ENCODE data around the gene TRMT10A.

DNA sequence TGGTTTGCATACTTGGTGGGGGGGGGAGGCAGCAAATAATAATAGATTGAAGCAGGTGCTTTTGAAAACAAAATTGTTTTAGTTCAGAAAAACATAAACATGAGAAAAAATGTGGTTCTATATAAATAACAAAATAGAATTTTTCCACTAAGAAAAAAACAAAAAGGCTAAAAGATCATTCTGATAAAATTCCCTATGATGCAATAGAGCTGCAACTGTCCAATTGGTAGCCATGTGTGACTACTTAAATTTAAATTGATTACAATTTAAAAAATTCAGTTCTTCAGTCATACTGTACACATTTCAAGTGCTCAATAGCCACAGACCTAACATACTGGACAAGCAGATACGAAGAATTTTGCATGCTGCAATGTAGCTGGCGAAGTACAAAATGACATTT is 11.0 kb downstream of the TRMT10A start:
- TF ChIP-seq, protein P1, sequence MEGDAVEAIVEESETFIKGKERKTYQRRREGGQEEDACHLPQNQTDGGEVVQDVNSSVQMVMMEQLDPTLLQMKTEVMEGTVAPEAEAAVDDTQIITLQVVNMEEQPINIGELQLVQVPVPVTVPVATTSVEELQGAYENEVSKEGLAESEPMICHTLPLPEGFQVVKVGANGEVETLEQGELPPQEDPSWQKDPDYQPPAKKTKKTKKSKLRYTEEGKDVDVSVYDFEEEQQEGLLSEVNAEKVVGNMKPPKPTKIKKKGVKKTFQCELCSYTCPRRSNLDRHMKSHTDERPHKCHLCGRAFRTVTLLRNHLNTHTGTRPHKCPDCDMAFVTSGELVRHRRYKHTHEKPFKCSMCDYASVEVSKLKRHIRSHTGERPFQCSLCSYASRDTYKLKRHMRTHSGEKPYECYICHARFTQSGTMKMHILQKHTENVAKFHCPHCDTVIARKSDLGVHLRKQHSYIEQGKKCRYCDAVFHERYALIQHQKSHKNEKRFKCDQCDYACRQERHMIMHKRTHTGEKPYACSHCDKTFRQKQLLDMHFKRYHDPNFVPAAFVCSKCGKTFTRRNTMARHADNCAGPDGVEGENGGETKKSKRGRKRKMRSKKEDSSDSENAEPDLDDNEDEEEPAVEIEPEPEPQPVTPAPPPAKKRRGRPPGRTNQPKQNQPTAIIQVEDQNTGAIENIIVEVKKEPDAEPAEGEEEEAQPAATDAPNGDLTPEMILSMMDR (IDR thresholded peaks at IDR 0.05; ENCODE audit: low read depth, low read length): no peak
- no peak for TF ChIP-seq POLR2A (IDR thresholded peaks at IDR 0.05; ENCODE audit: extremely low read depth, insufficient read length)
- TF ChIP-seq MYC (IDR thresholded peaks at IDR 0.05; ENCODE audit: low read depth, low read length): no peak
- no peak for TF ChIP-seq MAX (IDR thresholded peaks at IDR 0.05; ENCODE audit: low read depth, low read length)
